GM10248 (cell line): ENCODE results near the gene ARL5B.

Experiments used
- CTCF ChIA-PET: fragments of 300-600 bp; sonication (Branson Sonifier 250); formaldehyde crosslinking; extraction: SDS; loops from one replicate; lab custom pipeline; 2021; ENCODE audit warnings: antibody characterized with exemption; lab: Yijun Ruan, JAX
- POLR2A ChIA-PET: fragments of 350-650 bp; sonication (Branson Sonifier 250); formaldehyde crosslinking; extraction: SDS; loops from one replicate; lab custom pipeline; 2020; ENCODE audit warnings: antibody characterized with exemption; lab: Yijun Ruan, JAX
- DNase-seq: peaks from one replicate; pipeline ENCODE4 v3.0.0; 2012; ENCODE audit errors: extremely low spot score
- TF ChIP-seq, protein P1 (sequence below): IDR thresholded peaks from 2 replicates; pipeline ENCODE4 v1.5.1; 2012; ENCODE audit warnings: mild to moderate bottlenecking, low read depth; ENCODE audit errors: extremely low read depth, missing control alignments, control extremely low read depth

ARL5B gene

DNA sequence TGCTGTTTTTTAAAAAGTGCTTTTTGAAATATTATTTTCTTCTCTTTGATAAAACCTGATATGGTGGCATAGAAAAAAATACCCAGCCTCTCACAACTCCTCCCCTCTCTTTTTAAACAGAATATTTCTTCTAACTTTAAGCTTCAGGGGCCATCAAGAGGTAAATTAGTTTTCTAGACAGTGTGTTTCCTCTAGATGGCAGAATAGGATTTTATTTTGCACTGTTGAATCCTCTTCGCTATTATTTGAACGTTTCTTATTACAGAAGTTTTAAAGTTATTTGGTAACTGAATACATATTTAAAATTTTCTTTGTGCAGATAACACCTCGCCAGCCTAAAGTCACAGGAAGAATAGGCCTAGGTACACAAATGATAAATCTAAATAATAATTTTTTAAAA, 30.3 kb downstream of the ARL5B start:
- TF ChIP-seq, protein P1, sequence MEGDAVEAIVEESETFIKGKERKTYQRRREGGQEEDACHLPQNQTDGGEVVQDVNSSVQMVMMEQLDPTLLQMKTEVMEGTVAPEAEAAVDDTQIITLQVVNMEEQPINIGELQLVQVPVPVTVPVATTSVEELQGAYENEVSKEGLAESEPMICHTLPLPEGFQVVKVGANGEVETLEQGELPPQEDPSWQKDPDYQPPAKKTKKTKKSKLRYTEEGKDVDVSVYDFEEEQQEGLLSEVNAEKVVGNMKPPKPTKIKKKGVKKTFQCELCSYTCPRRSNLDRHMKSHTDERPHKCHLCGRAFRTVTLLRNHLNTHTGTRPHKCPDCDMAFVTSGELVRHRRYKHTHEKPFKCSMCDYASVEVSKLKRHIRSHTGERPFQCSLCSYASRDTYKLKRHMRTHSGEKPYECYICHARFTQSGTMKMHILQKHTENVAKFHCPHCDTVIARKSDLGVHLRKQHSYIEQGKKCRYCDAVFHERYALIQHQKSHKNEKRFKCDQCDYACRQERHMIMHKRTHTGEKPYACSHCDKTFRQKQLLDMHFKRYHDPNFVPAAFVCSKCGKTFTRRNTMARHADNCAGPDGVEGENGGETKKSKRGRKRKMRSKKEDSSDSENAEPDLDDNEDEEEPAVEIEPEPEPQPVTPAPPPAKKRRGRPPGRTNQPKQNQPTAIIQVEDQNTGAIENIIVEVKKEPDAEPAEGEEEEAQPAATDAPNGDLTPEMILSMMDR = peak; percentile 28
- no peak for DNase-seq
- CTCF ChIA-PET = interaction anchor here (1.3 kb wide), 1 partner anchor 11 kb away, joined by 3 read pairs; no protein-coding TSS in a partner anchor
- POLR2A ChIA-PET = no interaction called here

DNA sequence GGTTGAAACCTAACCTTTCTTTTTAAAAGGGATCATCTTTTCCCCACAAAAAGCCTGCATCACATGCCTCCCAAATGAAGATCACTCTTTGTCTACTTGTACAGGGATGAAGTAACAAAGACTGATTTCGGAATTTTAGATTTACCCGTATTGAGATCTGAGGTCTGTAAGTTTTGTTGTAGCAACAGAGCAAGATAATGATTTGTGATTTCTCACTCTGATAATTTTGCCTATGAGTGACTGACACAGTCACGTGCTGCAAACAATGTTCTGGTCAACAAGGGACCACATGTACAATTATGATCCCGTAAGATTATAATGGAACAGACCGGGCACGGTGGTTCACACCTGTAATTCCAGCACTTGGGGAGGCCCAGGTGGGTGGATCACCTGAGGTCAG, 31.3 kb downstream of the ARL5B start:
- CTCF ChIA-PET = no interaction called here
- TF ChIP-seq, protein P1 = no peak
- no peak for DNase-seq
- POLR2A ChIA-PET = no interaction called here

GRCh38 chr10:18699849-18700840, 40.9 kb downstream of the ARL5B start:
- DNase-seq = no peak
- TF ChIP-seq, protein P1 = no peak
- ChIA-PET CTCF (interaction anchor here (0.8 kb wide), 1 partner anchor 8 kb away, joined by 3 read pairs; no protein-coding TSS in a partner anchor), POLR2A (no interaction called here)

GRCh38 chr10:18703521-18703920, 44.3 kb downstream of the ARL5B start:
- DNase-seq = no peak
- TF ChIP-seq, protein P1 = no peak
- CTCF ChIA-PET = no interaction called here
- POLR2A ChIA-PET = no interaction called here

DNA sequence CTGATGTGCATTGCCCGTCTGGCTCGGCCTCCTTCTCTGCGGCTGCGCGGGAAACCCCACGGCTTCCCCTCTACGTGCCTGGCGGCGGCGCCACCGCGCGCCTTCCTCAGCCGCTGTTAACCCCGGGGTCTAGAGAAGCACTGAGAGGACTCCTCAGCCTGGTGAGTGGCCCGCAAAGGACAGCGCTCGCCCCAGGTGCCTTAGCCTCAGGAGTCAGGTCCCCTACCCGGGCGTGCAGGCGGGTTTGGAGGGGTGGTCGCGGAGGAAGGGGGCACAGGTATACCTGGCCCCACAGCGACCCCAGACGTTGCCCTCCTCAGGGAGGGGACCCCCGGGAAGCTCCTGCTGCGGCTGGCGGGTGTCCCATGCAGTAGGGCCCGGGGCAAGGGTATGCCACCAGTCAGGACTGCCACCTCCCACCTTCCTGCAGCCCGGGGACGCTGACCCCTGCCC, 51.0 kb downstream of the ARL5B start:
- CTCF ChIA-PET = no interaction called here
- POLR2A ChIA-PET = no interaction called here
- no peak for DNase-seq
- TF ChIP-seq, protein P1 = no peak

- TF ChIP-seq, protein P1 = no peak
- POLR2A ChIA-PET = no interaction called here
- no peak for DNase-seq
- CTCF ChIA-PET = no interaction called here
These were observed 53.8 kb downstream of the ARL5B start for GRCh38 chr10:18713077-18713476.
